Epithelial cell of esophagus (primary cell): Measurements from ENCODE around the gene MVD.

ENCODE experiments used
- DNase-seq: peaks from one replicate; pipeline ENCODE4 v3.0.0; 2010; ENCODE audit warnings: low read depth
- H3K4me3 ChIP-seq: 2 replicates; pipeline ENCODE4 v1.5.1; 2011; ENCODE audit warnings: mild to moderate bottlenecking, low read length, control low read depth
- CTCF ChIP-seq: IDR thresholded peaks from 2 replicates; pipeline ENCODE4 v1.5.1; 2011; ENCODE audit warnings: low read depth, mild to moderate bottlenecking, low read length, control low read depth, inconsistent platforms; ENCODE audit not compliant: insufficient read depth; ENCODE audit errors: missing control alignments

MVD gene

DNA sequence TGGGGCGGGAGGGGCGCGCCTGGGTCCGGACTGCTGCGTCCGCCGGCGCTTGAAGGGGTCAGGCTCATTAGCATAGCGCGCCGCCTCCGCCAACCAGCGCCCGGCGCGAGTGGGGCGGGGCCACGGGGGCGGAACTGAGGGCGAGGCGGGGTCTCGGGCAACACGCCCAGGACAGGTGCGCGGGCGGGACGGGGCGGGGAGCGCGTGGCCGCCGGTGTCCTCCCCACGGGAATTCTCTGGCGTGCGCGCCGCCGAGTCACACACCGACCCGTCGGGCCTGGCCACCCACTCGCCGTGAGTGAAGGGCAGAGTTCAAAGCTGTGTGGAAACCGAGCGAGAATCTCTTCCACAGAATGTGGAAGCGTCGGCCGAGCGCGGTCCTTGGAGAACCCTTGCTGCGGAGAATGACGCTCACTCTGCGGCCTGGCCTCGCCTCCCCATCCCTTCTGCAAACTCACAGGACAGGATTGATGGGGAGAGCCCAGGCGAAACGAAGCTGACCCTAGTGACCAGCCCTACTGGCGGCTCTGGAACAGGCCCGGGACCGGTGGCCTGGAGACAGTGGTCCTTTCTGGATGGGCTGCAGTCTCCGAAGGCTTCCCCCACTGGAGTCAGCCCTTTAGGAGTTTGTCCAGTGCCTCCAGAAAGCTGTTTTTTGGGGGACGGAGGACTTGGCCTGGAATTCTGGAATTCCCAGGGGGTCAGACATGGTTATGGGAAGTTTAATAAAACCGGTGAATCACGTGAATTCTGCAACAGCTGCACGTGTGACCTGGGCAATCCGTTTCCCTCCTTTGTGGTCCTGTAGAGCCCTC is 23.8 kb upstream of the MVD start, which contains the start of gene SNAI3:
Gene SNAI3 (minus strand): TSS at position 69 of the 815 bp plus-strand sequence. CDS start 101 bp downstream, outside the sequence.
- H3K4me3 ChIP-seq = peak within 1 kb of the TSS; percentile 46
- DNase-seq = peak; percentile 85
- no peak for TF ChIP-seq CTCF

- TF ChIP-seq CTCF = no peak
- peak; percentile 36 for DNase-seq
- H3K4me3 ChIP-seq = peak overlapping the region; percentile 46
Measured at GRCh38 chr16:88686062-88686438, 23.2 kb upstream of the MVD start.

GRCh38 chr16:88685156-88686061 is 22.5 kb upstream of the MVD start:
- DNase-seq = peak; percentile 67
- TF ChIP-seq CTCF = peak; percentile 70
- peak overlapping the region; percentile 46 for H3K4me3 ChIP-seq

- no peak overlapping the region for H3K4me3 ChIP-seq
- DNase-seq = no peak
- TF ChIP-seq CTCF = no peak
Measured at GRCh38 chr16:88684569-88685155, 21.8 kb upstream of the MVD start.

DNA sequence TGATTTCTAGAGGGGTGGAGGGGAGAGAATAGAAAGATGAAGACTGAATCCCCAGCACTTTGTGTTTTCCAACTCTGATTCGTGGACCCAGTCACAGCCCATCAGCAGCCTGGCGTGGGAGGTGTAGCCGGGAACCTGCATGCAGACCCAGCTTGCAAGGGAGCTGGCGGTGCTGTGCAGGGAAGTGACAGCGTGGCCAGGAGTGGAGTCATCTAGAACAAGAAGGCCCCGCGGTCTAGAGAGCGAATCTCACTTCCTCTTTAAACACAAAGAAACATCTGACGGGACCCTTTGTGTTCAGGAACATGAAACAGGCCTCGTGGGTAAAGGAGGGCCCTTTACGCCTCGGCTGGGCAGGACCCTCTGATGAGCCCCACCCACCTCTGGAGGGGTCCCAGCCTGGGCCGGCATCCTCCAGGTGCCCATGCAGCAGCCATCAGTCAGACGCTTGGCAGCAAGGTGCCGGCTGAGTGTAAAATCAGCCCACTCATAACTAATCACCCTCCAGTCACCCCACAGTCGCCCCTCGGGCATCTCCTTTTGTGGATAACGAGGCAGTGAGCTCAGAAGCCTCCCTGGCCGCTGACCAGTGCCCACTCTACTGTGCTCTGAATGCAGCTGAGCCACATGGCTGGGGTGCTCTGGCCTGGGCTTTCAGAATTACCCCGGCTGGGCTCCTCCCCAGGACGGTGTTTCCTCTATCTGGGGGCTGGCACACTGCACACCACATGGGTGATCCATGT is 19.0 kb upstream of the MVD start:
- no peak for TF ChIP-seq CTCF
- H3K4me3 ChIP-seq = no peak overlapping the region
- DNase-seq = no peak

DNA sequence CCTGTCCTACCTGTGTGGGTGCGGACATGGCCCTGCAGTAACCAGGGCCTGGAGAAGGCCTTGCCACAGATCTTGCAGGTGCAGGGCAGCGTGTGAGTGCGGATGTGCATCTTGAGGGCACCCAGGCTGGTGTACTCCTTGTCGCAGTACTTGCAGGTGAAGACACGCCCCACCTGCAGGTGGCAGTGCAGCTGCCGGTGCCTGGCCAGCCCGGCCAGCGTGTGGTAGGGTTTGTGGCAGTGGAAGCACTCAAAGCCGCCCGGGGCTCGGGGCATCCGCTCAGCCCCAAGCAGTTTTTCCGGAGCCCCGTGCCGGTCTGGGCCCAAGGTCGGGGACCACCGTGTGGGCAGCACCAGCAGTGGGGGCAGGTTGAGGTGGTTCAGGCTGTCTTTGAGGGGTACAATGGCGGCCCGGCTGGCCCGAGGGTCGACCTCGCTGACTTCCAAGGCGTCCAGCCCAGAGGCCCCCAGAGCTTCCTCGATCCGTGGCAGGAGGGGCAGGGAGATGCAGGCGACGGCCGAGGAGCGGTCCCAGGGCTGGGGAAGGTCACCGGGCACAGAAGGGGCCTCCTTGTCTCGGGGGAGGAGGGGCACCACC is 18.3 kb upstream of the MVD start:
- peak; percentile 65 for TF ChIP-seq CTCF
- DNase-seq = peak; percentile 66
- H3K4me3 ChIP-seq = no peak overlapping the region
